HCT116 (cell line): ENCODE results near the gene NDUFS2. TPM values are rescaled to one million over a fixed set of nuclear protein-coding genes. Genes with fewer than 3 reads are reported as not detected.
A peak's percentile ranks its signal among the peaks of the same experiment; 100 is the strongest.

Source experiments
- ATAC-seq: fragments of 200-7000 bp; cut with Tn5 transposase; 2 replicates; pipeline ENCODE4 v1.9.1; 2020; ENCODE audit warnings: mild to moderate bottlenecking, moderate library complexity
- BruUV-seq: library from RNA; stranded (reverse); fragments of 400-500 nt; replicated peaks from 2 replicates; lab custom pipeline; 2021; lab: Mats Ljungman, UMichigan
- CTCF ChIA-PET: fragments of 300-600 bp; sonication (Branson Sonifier 250); formaldehyde crosslinking; loops from one replicate; lab custom pipeline; 2021; ENCODE audit warnings: antibody characterized with exemption; lab: Charles Lee
- POLR2A ChIA-PET: fragments of 300-600, 350-600 bp; sonication (Branson Sonifier 250); formaldehyde crosslinking; loops from one replicate; lab custom pipeline; 2021; ENCODE audit warnings: antibody characterized with exemption; lab: Charles Lee
- RAD21 ChIA-PET, 2 experiments: fragments of 300-600 bp; sonication (Branson Sonifier 250); formaldehyde crosslinking; loops; one replicate each; lab custom pipeline; 2023; ENCODE audit warnings: low total read pairs in 2 of 2; ENCODE audit not compliant: uncharacterized antibody in 2 of 2, unreplicated experiment in 2 of 2, low non-redundant PET in 1 of 2; lab: Charles Lee
- DNase-seq: peaks from one replicate; pipeline ENCODE4 v3.0.0-alpha.2; 2010; ENCODE audit warnings: low read depth, low spot score
- H2AFZ ChIP-seq: fragments of 200-600 bp; shearing (Covaris generic), sonication (generic); 2 replicates; pipeline ENCODE4 v1.6.1; 2017; ENCODE audit warnings: low read depth, mixed run types, mixed read lengths, antibody characterized with exemption, low read length; ENCODE audit not compliant: poor library complexity, severe bottlenecking
- H3K27ac ChIP-seq: 2 replicates; pipeline ENCODE4 v1.5.1; 2012; ENCODE audit warnings: low read depth, low read length
- H3K27me3 ChIP-seq: fragments of 200-600 bp; sonication (generic); 2 replicates; pipeline ENCODE4 v1.6.1; 2016; ENCODE audit warnings: mixed run types, low read length, mixed read lengths; ENCODE audit not compliant: insufficient read depth
- H3K36me3 ChIP-seq, 2 experiments: fragments of 200-500 bp in 1 of 2; fragments of 200-600 bp in 1 of 2; sonication (Bioruptor generic) in 1 of 2; sonication (generic) in 1 of 2; 2 replicates each; pipeline versions ENCODE4 v1.5.1 to v1.6.1; 2014 to 2016; ENCODE audit warnings: low read length in 2 of 2, inconsistent platforms in 1 of 2, mixed read lengths in 1 of 2, mixed run types in 1 of 2; ENCODE audit not compliant: insufficient read depth in 2 of 2, control insufficient read depth in 1 of 2
- H3K4me1 ChIP-seq, 2 experiments: fragments of 200-600 bp in 1 of 2; sonication (generic) in 1 of 2; 2 replicates each; pipeline versions ENCODE4 v1.5.1 to v1.6.1; 2012 to 2017; ENCODE audit warnings: low read length in 2 of 2, inconsistent platforms in 1 of 2, mild to moderate bottlenecking in 1 of 2, mixed read lengths in 1 of 2, mixed run types in 1 of 2, moderate library complexity in 1 of 2; ENCODE audit not compliant: insufficient read depth in 2 of 2, control insufficient read depth in 1 of 2
- H3K4me2 ChIP-seq: fragments of 200-600 bp; sonication (generic); 2 replicates; pipeline ENCODE4 v1.6.1; 2017; ENCODE audit warnings: mixed run types, low read length, mixed read lengths
- H3K4me3 ChIP-seq, 2 experiments: fragments of 200-600 bp in 1 of 2; sonication (generic) in 1 of 2; replicated peaks in 1 of 2; 2 replicates each; pipeline ENCODE4 v1.5.1; 2011 to 2016; ENCODE audit warnings: low read length in 2 of 2, control low read depth in 1 of 2, low read depth in 1 of 2, mild to moderate bottlenecking in 1 of 2, mixed read lengths in 1 of 2, mixed run types in 1 of 2
- H3K79me2 ChIP-seq: fragments of 200-600 bp; sonication (generic); 2 replicates; pipeline ENCODE4 v1.6.1; 2017; ENCODE audit warnings: mild to moderate bottlenecking, mixed run types, low read length, moderate library complexity, mixed read lengths; ENCODE audit not compliant: insufficient read depth
- H3K9ac ChIP-seq: fragments of 200-600 bp; sonication (generic); 2 replicates; pipeline ENCODE4 v1.6.1; 2016; ENCODE audit warnings: low read length, mixed read lengths
- H3K9me2 ChIP-seq: fragments of 200-600 bp; sonication (generic), shearing (Covaris generic); 2 replicates; pipeline ENCODE4 v1.6.1; 2017; ENCODE audit warnings: mixed run types, mild to moderate bottlenecking, moderate library complexity; ENCODE audit not compliant: insufficient read depth
- H3K9me3 ChIP-seq, 2 experiments: fragments of 200-500 bp in 1 of 2; fragments of 200-600 bp in 1 of 2; sonication (Bioruptor generic) in 1 of 2; sonication (generic) in 1 of 2; 2 replicates each; pipeline ENCODE4 v1.6.1; 2014 to 2017; ENCODE audit warnings: low read length in 2 of 2, mixed read lengths in 2 of 2, inconsistent platforms in 1 of 2, low read depth in 1 of 2, mild to moderate bottlenecking in 1 of 2, mixed run types in 1 of 2, moderate library complexity in 1 of 2; ENCODE audit not compliant: control insufficient read depth in 1 of 2, insufficient read depth in 1 of 2
- H4K20me1 ChIP-seq: fragments of 200-600 bp; sonication (generic), shearing (Covaris generic); 2 replicates; pipeline ENCODE4 v1.6.1; 2017; ENCODE audit warnings: mixed run types, mild to moderate bottlenecking, moderate library complexity; ENCODE audit not compliant: insufficient read depth
- CTCF ChIP-seq, 3 experiments: fragments of 200-600 bp in 1 of 3; sonication (generic) in 1 of 3; IDR thresholded peaks in 2 of 3; conservative IDR thresholded peaks in 1 of 3; 2 replicates each; pipeline ENCODE4 v1.5.1; 2012 to 2017; ENCODE audit warnings: low read depth in 2 of 3, low read length in 2 of 3, antibody characterized with exemption in 1 of 3, borderline replicate concordance in 1 of 3, control low read depth in 1 of 3, mild to moderate bottlenecking in 1 of 3, mixed read lengths in 1 of 3, mixed run types in 1 of 3, moderate library complexity in 1 of 3; ENCODE audit not compliant: insufficient read depth in 1 of 3
- EGR1 ChIP-seq: IDR thresholded peaks from 2 replicates; pipeline ENCODE4 v1.6.1; 2012; ENCODE audit warnings: low read depth
- ELF1 ChIP-seq: IDR thresholded peaks from 2 replicates; pipeline ENCODE4 v1.6.1; 2012; ENCODE audit warnings: low read depth, borderline replicate concordance
- EZH2phosphoT487 ChIP-seq: fragments of 200-600 bp; IDR thresholded peaks from 2 replicates; pipeline ENCODE4 v1.6.1; 2018; ENCODE audit warnings: antibody characterized with exemption, borderline replicate concordance
- FOSL1 ChIP-seq: IDR thresholded peaks from 2 replicates; pipeline ENCODE4 v1.6.1; 2012; ENCODE audit warnings: low read depth
- JUND ChIP-seq: IDR thresholded peaks from 2 replicates; pipeline ENCODE4 v1.6.1; 2012
- MAX ChIP-seq: IDR thresholded peaks from 2 replicates; pipeline ENCODE4 v1.6.1; 2012
- POLR2AphosphoS5 ChIP-seq: IDR thresholded peaks from 2 replicates; pipeline ENCODE4 v1.6.1; 2011; ENCODE audit warnings: mild to moderate bottlenecking, low read depth, low read length, moderate library complexity
- RAD21 ChIP-seq: IDR thresholded peaks from 2 replicates; pipeline ENCODE4 v1.6.1; 2012; ENCODE audit warnings: low read depth, mild to moderate bottlenecking
- REST ChIP-seq: IDR thresholded peaks from 2 replicates; pipeline ENCODE4 v1.6.1; 2012; ENCODE audit warnings: low read depth
- SIN3A ChIP-seq: IDR thresholded peaks from 2 replicates; pipeline ENCODE4 v1.6.1; 2012; ENCODE audit warnings: low read depth
- SP1 ChIP-seq: IDR thresholded peaks from 2 replicates; pipeline ENCODE4 v1.6.1; 2012; ENCODE audit warnings: low read depth
- SRF ChIP-seq: IDR thresholded peaks from 2 replicates; pipeline ENCODE4 v1.6.1; 2012; ENCODE audit warnings: low read depth
- TCF7L2 ChIP-seq: IDR thresholded peaks from 2 replicates; pipeline ENCODE4 v1.7.0; 2011; ENCODE audit warnings: borderline replicate concordance, inconsistent platforms; ENCODE audit not compliant: insufficient read depth, insufficient read length; ENCODE audit errors: extremely low read depth
- YY1 ChIP-seq: IDR thresholded peaks from 2 replicates; pipeline ENCODE4 v1.6.1; 2011; ENCODE audit warnings: low read length, low read depth, moderate library complexity, mild to moderate bottlenecking; ENCODE audit not compliant: insufficient replicate concordance; ENCODE audit errors: extremely low read depth
- ZBTB33 ChIP-seq: IDR thresholded peaks from 2 replicates; pipeline ENCODE4 v1.6.1; 2011; ENCODE audit warnings: mild to moderate bottlenecking, low read length, moderate library complexity; ENCODE audit not compliant: insufficient replicate concordance; ENCODE audit errors: extremely low read depth
- intact Hi-C: fragments of 100-400 bp; cut with micrococcal nuclease; formaldehyde crosslinking; loops from 2 replicates; pipeline ENCODE4 v1.10.0; 2022
- total RNA-seq: library from RNA; stranded (reverse); gene quantifications from one replicate; pipeline ENCODE4 v1.2.1, GENCODE V29; 2021; ENCODE audit not compliant: unreplicated experiment

NDUFS2 gene
- total RNA-seq, 1 experiment from 2014 or later = 82.7 TPM

- Histone ChIP-seq H2AFZ (peak overlapping the region; percentile 40), H3K36me3 (no peaks in the 10 kb centered on the region), H4K20me1 (no peaks in the 10 kb centered on the region), H3K27ac (no peak overlapping the region), H3K4me3 (no peak overlapping the region), H3K4me1 (peaks cover 0 to 2% of the 10 kb centered on the region in 2 experiments; a peak in 1 of 4 replicates), H3K4me2 (no peak overlapping the region), H3K79me2 (no peaks in the 10 kb centered on the region), H3K27me3 (no peaks in the 10 kb centered on the region), H3K9me2 (no peaks in the 10 kb centered on the region), H3K9me3 (no peaks in the 10 kb centered on the region), H3K9ac (no peak overlapping the region)
- TF ChIP-seq JUND = no peak
- no peak for TF ChIP-seq EZH2phosphoT487
- TF ChIP-seq SRF = no peak
- TF ChIP-seq YY1 = no peak
- no peak for TF ChIP-seq FOSL1
- TF ChIP-seq ZBTB33 = no peak
- no peak for TF ChIP-seq SIN3A
- no peak for TF ChIP-seq POLR2AphosphoS5
- no peak for TF ChIP-seq REST
- TF ChIP-seq MAX = no peak
- no peak for TF ChIP-seq CTCF (IDR thresholded peaks at IDR 0.05 in 2 of 3, conservative IDR thresholded peaks at IDR 0.05 in 1 of 3; ENCODE audit: borderline replicate concordance in 1 of 3, insufficient read depth in 1 of 3, low read depth in 2 of 3, low read length in 2 of 3)
- no peak for TF ChIP-seq TCF7L2
- no peak for TF ChIP-seq EGR1
- TF ChIP-seq SP1 = no peak
- no peak for TF ChIP-seq RAD21
- no peak for TF ChIP-seq ELF1
- RAD21 ChIA-PET = no interaction called here
- POLR2A ChIA-PET = no interaction called here
- intact Hi-C loops = no loop called here
- BruUV-seq = no TSS peak
- no peak for DNase-seq
- ATAC-seq = no peak
- CTCF ChIA-PET = no interaction called here
Observed at GRCh38 chr1:161244888-161245287, 42.7 kb downstream of the NDUFS2 start.
